H9 (cell line): ENCODE measurements around the gene SOWAHC. TPM values are rescaled to one million over a fixed set of nuclear protein-coding genes. Genes with fewer than 3 reads are reported as not detected.

ENCODE experiments used
- DNase-seq: peaks from one replicate; pipeline ENCODE4 v3.0.0-alpha.2; 2017
- H2AFZ ChIP-seq: one replicate; pipeline ENCODE4 v1.6.1; 2013; ENCODE audit warnings: mild to moderate bottlenecking, low read length, control low read depth, moderate library complexity
- H2AK5ac ChIP-seq: 2 replicates; pipeline ENCODE4 v1.6.1; 2013; ENCODE audit warnings: low read length, control low read depth, mixed read lengths; ENCODE audit not compliant: insufficient read length
- H2BK120ac ChIP-seq: one replicate; pipeline ENCODE4 v1.6.1; 2013; ENCODE audit warnings: low read depth, mild to moderate bottlenecking, low read length, control low read depth, inconsistent platforms; ENCODE audit not compliant: poor library complexity, severe bottlenecking
- H2BK12ac ChIP-seq: 2 replicates; pipeline ENCODE4 v1.6.1; 2013; ENCODE audit warnings: low read length, control low read depth, mixed read lengths, low read depth; ENCODE audit not compliant: insufficient read length
- H2BK15ac ChIP-seq: 2 replicates; pipeline ENCODE4 v1.6.1; 2013; ENCODE audit warnings: low read depth, low read length, control low read depth
- H2BK20ac ChIP-seq: one replicate; pipeline ENCODE4 v1.6.1; 2013; ENCODE audit warnings: low read depth, mild to moderate bottlenecking, low read length, control low read depth, inconsistent platforms; ENCODE audit not compliant: poor library complexity, severe bottlenecking
- H2BK5ac ChIP-seq: 2 replicates; pipeline ENCODE4 v1.6.1; 2013; ENCODE audit warnings: low read length, control low read depth, mixed read lengths; ENCODE audit not compliant: insufficient read length
- H3K14ac ChIP-seq: 2 replicates; pipeline ENCODE4 v1.6.1; 2013; ENCODE audit warnings: low read length, control low read depth; ENCODE audit not compliant: insufficient read depth
- H3K18ac ChIP-seq: 2 replicates; pipeline ENCODE4 v1.6.1; 2013; ENCODE audit warnings: low read depth, mild to moderate bottlenecking, mixed read lengths, low read length, control low read depth; ENCODE audit not compliant: insufficient read length
- H3K23ac ChIP-seq: 2 replicates; pipeline ENCODE4 v1.6.1; 2013; ENCODE audit warnings: low read length, control low read depth, mixed read lengths, low read depth; ENCODE audit not compliant: insufficient read length
- H3K23me2 ChIP-seq: 2 replicates; pipeline ENCODE4 v1.6.1; 2013; ENCODE audit warnings: low read depth, mild to moderate bottlenecking, mixed read lengths, low read length, control low read depth; ENCODE audit not compliant: insufficient read length, poor library complexity, severe bottlenecking
- H3K27ac ChIP-seq: 2 replicates; pipeline ENCODE4 v1.5.1; 2013; ENCODE audit warnings: low read length, control low read depth, mixed read lengths, low read depth; ENCODE audit not compliant: insufficient read length
- H3K27me3 ChIP-seq: 2 replicates; pipeline ENCODE4 v1.6.1; 2013; ENCODE audit warnings: low read length, control low read depth, inconsistent platforms; ENCODE audit not compliant: insufficient read depth
- H3K4ac ChIP-seq: 2 replicates; pipeline ENCODE4 v1.6.1; 2013; ENCODE audit warnings: low read depth, mild to moderate bottlenecking, control low read depth, inconsistent platforms, low read length, moderate library complexity
- H3K4me1 ChIP-seq: 2 replicates; pipeline ENCODE4 v1.6.1; 2013; ENCODE audit warnings: low read length, control low read depth, inconsistent platforms; ENCODE audit not compliant: insufficient read depth
- H3K4me2 ChIP-seq: 2 replicates; pipeline ENCODE4 v1.6.1; 2013; ENCODE audit warnings: low read length, control low read depth, mixed read lengths; ENCODE audit not compliant: insufficient read length, insufficient read depth
- H3K56ac ChIP-seq: 2 replicates; pipeline ENCODE4 v1.6.1; 2013; ENCODE audit warnings: low read depth, mild to moderate bottlenecking, mixed read lengths, low read length, control low read depth; ENCODE audit not compliant: insufficient read length
- H3K79me1 ChIP-seq: 2 replicates; pipeline ENCODE4 v1.6.1; 2013; ENCODE audit warnings: low read depth, mild to moderate bottlenecking, moderate library complexity, low read length, control low read depth, inconsistent platforms; ENCODE audit not compliant: insufficient read depth, poor library complexity, severe bottlenecking
- H3K79me2 ChIP-seq: 2 replicates; pipeline ENCODE4 v1.6.1; 2013; ENCODE audit warnings: low read length, control low read depth, inconsistent platforms; ENCODE audit not compliant: insufficient read depth
- H3K9ac ChIP-seq: 2 replicates; pipeline ENCODE4 v1.6.1; 2013; ENCODE audit warnings: low read length, control low read depth, mixed read lengths; ENCODE audit not compliant: insufficient read length; ENCODE audit errors: extremely low read depth
- H3K9me3 ChIP-seq: one replicate; pipeline ENCODE4 v1.6.1; 2013; ENCODE audit warnings: low read depth, low read length, inconsistent platforms; ENCODE audit not compliant: control insufficient read depth
- H3T11ph ChIP-seq: one replicate; pipeline ENCODE4 v1.6.1; 2013; ENCODE audit warnings: mild to moderate bottlenecking, low read length, control low read depth, inconsistent platforms
- H4K20me1 ChIP-seq: one replicate; pipeline ENCODE4 v1.6.1; 2013; ENCODE audit not compliant: control insufficient read depth, insufficient read length, insufficient read depth
- H4K5ac ChIP-seq: 2 replicates; pipeline ENCODE4 v1.6.1; 2013; ENCODE audit warnings: low read depth, mild to moderate bottlenecking, mixed read lengths, low read length, control low read depth; ENCODE audit not compliant: insufficient read length
- H4K8ac ChIP-seq: replicated peaks from 2 replicates; pipeline ENCODE4 v1.6.1; 2013; ENCODE audit warnings: low read length, control low read depth, mixed read lengths, low read depth; ENCODE audit not compliant: insufficient read length
- H4K91ac ChIP-seq: 2 replicates; pipeline ENCODE4 v1.6.1; 2013; ENCODE audit warnings: low read depth, mild to moderate bottlenecking, moderate library complexity, mixed read lengths, low read length, control low read depth; ENCODE audit not compliant: insufficient read length
- H3K27ac Mint-ChIP-seq, 3 experiments: 2 replicates in 2 of 3; 3 replicates in 1 of 3; pipeline ENCODE4 v1.8.0; 2020 to 2021; ENCODE audit warnings: mixed read lengths in 3 of 3, mild to moderate bottlenecking in 1 of 3, moderate library complexity in 1 of 3
- H3K27me3 Mint-ChIP-seq: 2 replicates; pipeline ENCODE4 v1.8.0; 2021; ENCODE audit warnings: low read depth, mild to moderate bottlenecking, moderate library complexity, mixed read lengths
- H3K36me3 Mint-ChIP-seq, 3 experiments: 2 replicates in 2 of 3; 3 replicates in 1 of 3; pipeline ENCODE4 v1.8.0; 2020 to 2021; ENCODE audit warnings: low read depth in 3 of 3, mixed read lengths in 3 of 3; ENCODE audit not compliant: insufficient read depth in 1 of 3
- H3K4me1 Mint-ChIP-seq, 2 experiments: 2 replicates each; pipeline ENCODE4 v1.8.0; 2020; ENCODE audit warnings: mixed read lengths in 2 of 2
- H3K4me3 Mint-ChIP-seq, 2 experiments: 2 replicates in 1 of 2; 3 replicates in 1 of 2; pipeline ENCODE4 v1.8.0; 2020 to 2021; ENCODE audit warnings: mild to moderate bottlenecking in 2 of 2, mixed read lengths in 2 of 2, moderate library complexity in 1 of 2
- H3K9me3 Mint-ChIP-seq, 2 experiments: 2 replicates in 1 of 2; 3 replicates in 1 of 2; pipeline ENCODE4 v1.8.0; 2020; ENCODE audit warnings: mild to moderate bottlenecking in 2 of 2, mixed read lengths in 2 of 2, moderate library complexity in 1 of 2
- CTCF ChIP-seq: fragments of 200-600 bp; sonication (generic); conservative IDR thresholded peaks from 3 replicates; pipeline ENCODE4 v1.8.0; 2021; ENCODE audit warnings: antibody characterized with exemption, mild to moderate bottlenecking
- WGBS: extraction: QIAGEN DNeasy Blood & Tissue Kit; methylation state at CpG from one replicate; pipeline ENCODE4 v1.1.7; 2013; ENCODE audit warnings: missing lambda C conversion rate, low lambda C conversion rate, mixed read lengths; ENCODE audit not compliant: insufficient read length; ENCODE audit errors: extremely low coverage; 5-methylcytosine and 5-hydroxymethylcytosine counted together
- total RNA-seq: library from RNA; stranded (reverse); gene quantifications from 2 replicates; pipeline ENCODE4 v1.2.1, GENCODE V29; 2021

SOWAHC gene
- total RNA-seq, 1 experiment from 2014 or later = 20.1 TPM

GRCh38 chr2:109615637-109616144 lies 1.5 kb downstream of the SOWAHC start:
- H2BK120ac ChIP-seq = no peak overlapping the region
- H3K9me3 ChIP-seq = no peaks in the 10 kb centered on the region
- Mint-ChIP-seq H3K4me1 (peaks cover 31 to 32% of the 10 kb centered on the region in 2 experiments), H3K4me3 (peak overlapping the region; percentile 86 to 91), H3K36me3 (peaks cover 0 to 3% (median 3%) of the 10 kb centered on the region in 3 experiments; a peak in 2 of 7 replicates), H3K9me3 (no peaks in the 10 kb centered on the region), H3K27ac (peak overlapping the region in 2 of 3 experiments; percentile 57 to 89; a peak in 3 of 7 replicates), H3K27me3 (peaks cover 7% of the 10 kb centered on the region; the same call in 1 of the 2 replicates)
- H4K8ac ChIP-seq = no peak overlapping the region
- peak overlapping the region; percentile 66 for H3K9ac ChIP-seq
- no peak overlapping the region for H3K27ac ChIP-seq
- H3K18ac ChIP-seq = peak overlapping the region; percentile 60
- no peak overlapping the region for H3T11ph ChIP-seq
- peak overlapping the region; percentile 41 for H4K5ac ChIP-seq
- H3K79me1 ChIP-seq = no peaks in the 10 kb centered on the region
- no peak overlapping the region for H4K91ac ChIP-seq
- no peak overlapping the region for H3K4ac ChIP-seq
- H3K4me2 ChIP-seq = peak overlapping the region; percentile 55
- H2BK15ac ChIP-seq = no peak overlapping the region
- no peak overlapping the region for H2BK12ac ChIP-seq
- TF ChIP-seq CTCF = peak; percentile 43; the same call in 1 of the 3 replicates
- H3K23ac ChIP-seq = no peak overlapping the region
- H3K27me3 ChIP-seq = peaks cover 3% of the 10 kb centered on the region; the same call in 1 of the 2 replicates
- H3K14ac ChIP-seq = peak overlapping the region; percentile 37
- H2AFZ ChIP-seq = no peak overlapping the region
- peak; percentile 53 for DNase-seq
- no peaks in the 10 kb centered on the region; the same call in 1 of the 2 replicates for H3K4me1 ChIP-seq
- H3K23me2 ChIP-seq = peaks cover 19% of the 10 kb centered on the region
- H3K79me2 ChIP-seq = peaks cover 22% of the 10 kb centered on the region; the same call in 1 of the 2 replicates
- no peak overlapping the region for H3K56ac ChIP-seq
- H2AK5ac ChIP-seq = no peak overlapping the region
- WGBS = no CpG with 5 or more reads among the region's 24 CpGs
- H4K20me1 ChIP-seq = no peaks in the 10 kb centered on the region
- no peak overlapping the region for H2BK20ac ChIP-seq
- H2BK5ac ChIP-seq = no peak overlapping the region
